ENCODE results near the gene AJAP1.

DNA sequence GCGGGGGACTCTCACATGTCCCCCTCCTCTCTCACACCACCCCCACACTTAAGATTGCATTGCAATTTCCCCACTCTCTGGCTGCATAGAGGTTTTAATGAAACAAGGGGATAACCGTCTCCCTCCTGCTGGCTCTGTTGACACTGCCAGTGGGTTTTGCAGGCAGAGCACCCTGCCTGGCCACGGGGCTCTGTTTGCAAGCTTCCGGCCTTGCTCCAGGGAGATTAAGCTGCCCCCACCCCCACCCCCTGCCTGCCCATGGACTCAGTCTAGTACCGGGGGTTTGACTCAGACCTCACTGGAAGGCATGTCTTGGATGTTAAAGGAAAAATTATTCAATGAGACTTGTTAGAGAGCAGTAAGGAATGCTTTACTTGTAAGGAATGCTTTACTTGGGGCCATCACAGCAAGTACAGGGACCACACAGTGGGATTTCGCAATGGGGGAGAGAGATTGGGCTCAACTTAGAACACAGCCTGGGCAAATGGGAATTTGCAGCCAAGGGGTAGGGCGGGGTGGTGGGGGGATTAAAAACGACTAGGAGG, 101.0 kb downstream of the AJAP1 start:
- TF ChIP-seq, protein P1, sequence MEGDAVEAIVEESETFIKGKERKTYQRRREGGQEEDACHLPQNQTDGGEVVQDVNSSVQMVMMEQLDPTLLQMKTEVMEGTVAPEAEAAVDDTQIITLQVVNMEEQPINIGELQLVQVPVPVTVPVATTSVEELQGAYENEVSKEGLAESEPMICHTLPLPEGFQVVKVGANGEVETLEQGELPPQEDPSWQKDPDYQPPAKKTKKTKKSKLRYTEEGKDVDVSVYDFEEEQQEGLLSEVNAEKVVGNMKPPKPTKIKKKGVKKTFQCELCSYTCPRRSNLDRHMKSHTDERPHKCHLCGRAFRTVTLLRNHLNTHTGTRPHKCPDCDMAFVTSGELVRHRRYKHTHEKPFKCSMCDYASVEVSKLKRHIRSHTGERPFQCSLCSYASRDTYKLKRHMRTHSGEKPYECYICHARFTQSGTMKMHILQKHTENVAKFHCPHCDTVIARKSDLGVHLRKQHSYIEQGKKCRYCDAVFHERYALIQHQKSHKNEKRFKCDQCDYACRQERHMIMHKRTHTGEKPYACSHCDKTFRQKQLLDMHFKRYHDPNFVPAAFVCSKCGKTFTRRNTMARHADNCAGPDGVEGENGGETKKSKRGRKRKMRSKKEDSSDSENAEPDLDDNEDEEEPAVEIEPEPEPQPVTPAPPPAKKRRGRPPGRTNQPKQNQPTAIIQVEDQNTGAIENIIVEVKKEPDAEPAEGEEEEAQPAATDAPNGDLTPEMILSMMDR (IDR thresholded peaks at IDR 0.05), result no peak
- no peak for TF ChIP-seq POLR2A (IDR thresholded peaks at IDR 0.05)

All from testis (tissue), 2 donors.